ENCODE data around the gene APBB2.
"Not testable (repeated sequence)": the region's sequence is repeated elsewhere in the genome, so short reads cannot be mapped to it uniquely, and the experiment has no call there.

APBB2 gene

DNA sequence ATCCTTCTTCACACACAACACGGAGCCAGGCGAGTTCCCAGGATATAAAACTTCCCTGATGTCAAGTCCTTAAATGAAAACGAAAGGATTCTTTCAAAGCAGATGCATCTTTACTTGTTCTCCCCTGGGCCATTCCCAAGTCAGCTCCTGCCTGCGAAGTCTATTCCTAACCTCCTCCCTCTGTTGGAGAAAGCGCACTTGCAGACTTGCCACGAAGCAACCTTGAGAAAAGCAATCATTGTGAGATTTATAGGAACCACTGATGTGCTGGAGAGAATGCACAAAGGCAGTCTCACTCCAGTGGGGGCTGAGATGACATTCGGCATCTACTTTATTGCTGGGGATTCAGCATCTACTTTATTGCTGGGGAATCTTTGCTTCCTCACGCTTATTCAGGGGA lies 308.9 kb downstream of the APBB2 start:
- TF ChIP-seq, protein P1, sequence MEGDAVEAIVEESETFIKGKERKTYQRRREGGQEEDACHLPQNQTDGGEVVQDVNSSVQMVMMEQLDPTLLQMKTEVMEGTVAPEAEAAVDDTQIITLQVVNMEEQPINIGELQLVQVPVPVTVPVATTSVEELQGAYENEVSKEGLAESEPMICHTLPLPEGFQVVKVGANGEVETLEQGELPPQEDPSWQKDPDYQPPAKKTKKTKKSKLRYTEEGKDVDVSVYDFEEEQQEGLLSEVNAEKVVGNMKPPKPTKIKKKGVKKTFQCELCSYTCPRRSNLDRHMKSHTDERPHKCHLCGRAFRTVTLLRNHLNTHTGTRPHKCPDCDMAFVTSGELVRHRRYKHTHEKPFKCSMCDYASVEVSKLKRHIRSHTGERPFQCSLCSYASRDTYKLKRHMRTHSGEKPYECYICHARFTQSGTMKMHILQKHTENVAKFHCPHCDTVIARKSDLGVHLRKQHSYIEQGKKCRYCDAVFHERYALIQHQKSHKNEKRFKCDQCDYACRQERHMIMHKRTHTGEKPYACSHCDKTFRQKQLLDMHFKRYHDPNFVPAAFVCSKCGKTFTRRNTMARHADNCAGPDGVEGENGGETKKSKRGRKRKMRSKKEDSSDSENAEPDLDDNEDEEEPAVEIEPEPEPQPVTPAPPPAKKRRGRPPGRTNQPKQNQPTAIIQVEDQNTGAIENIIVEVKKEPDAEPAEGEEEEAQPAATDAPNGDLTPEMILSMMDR (conservative IDR thresholded peaks at IDR 0.05; ENCODE audit: low read depth, low read length), result no peak
- no peak overlapping the region for H3K4me3 ChIP-seq (ENCODE audit: low read length)
- no peak for DNase-seq (ENCODE audit: low read depth)

DNA sequence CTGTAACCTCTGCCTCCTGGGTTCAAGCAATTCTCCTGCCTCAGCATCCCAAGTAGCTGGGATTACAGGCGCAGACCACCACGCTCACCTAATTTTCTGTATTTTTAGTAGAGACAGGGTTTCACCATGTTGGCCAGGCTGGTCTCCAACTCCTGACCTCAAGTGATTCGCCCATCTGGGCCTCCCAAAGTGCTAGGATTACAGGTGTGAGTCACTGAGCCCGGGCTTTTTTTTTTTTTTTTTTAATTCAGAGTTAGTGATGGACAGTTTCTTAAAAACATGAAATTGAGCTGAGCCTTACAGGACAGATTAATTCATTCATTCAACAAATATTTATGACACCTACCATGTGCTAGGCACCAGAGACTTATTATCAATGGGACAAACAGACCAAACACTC lies 313.8 kb downstream of the APBB2 start:
- not testable (repeated sequence) for H3K4me3 ChIP-seq (ENCODE audit: low read length); DNase-seq (ENCODE audit: low read depth)

DNA sequence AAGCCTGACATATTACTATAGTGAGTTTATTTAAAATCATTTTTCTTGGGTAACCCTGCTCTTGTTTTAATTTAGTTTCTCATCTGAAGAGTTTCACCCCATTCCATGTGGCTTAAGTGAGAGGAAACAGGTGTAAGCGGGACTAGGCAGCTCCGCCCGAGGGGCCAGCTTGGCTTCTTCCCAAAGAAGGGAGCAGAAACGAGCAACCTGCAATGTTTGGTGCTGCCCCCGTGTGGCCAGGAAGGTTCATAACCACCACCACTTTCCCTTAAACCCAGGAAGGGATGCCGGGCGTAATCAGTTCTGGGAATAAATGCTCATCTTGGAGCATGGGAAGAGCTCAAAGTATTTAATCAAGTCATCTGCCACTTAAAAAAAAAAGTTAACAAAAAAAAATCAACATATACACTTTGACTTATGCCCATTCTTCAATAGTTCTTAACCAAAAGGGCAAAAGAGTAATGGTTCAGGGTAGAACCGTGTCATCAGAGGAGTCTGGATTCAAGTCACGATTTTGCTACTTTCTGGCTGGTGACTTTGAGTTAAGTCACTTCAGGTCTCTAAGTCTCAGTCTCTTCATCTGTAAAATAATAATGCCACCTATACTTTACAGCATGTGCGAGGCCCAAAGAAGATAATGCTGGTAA lies 316.7 kb downstream of the APBB2 start:
- no peak overlapping the region for H3K4me3 ChIP-seq (ENCODE audit: low read length)
- DNase-seq (ENCODE audit: low read depth), result peak; percentile 25
- TF ChIP-seq, protein P1 (conservative IDR thresholded peaks at IDR 0.05; ENCODE audit: low read depth, low read length), result peak; percentile 84

DNA sequence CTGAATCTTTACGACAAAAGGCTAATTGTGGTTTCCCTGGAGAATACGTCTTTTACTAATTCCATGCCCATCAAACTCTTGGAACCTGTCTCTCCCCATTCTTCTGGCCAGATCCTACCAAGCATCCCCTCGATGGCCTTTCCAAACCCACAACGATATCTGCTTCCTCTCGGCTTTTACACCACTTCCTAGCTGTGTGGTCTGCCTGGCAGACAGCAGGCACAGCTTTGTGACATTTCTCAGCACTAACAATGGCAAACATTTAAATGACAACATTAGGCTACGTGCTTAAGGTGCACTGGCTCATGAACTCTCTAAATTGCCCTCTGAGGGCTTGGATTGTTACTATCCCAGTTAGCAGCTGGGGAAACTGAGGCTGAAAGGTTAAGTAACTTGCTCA lies 323.6 kb downstream of the APBB2 start:
- TF ChIP-seq, protein P1 (conservative IDR thresholded peaks at IDR 0.05; ENCODE audit: low read depth, low read length), result no peak
- no peak overlapping the region for H3K4me3 ChIP-seq (ENCODE audit: low read length)
- DNase-seq (ENCODE audit: low read depth), result no peak

DNA sequence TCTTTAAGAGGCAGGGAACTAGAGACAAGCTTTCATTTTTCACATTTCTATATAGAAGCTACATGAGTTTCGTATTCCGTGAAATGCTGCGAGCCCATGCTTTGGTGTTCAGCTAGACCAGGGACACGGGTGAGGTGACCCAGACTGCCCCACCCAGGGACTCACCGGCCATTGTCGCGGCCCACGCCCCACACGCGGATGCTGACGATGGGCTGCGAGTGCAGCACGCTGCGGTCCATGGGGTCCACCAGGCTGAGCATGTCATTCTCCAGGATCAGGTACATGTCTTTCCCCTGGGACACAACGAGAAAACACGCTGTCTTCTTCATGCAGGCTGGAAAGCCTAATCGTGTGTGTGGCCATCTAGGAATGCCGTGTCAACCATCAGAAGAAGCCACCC lies 324.1 kb downstream of the APBB2 start:
- H3K4me3 ChIP-seq (ENCODE audit: low read length), result no peak overlapping the region
- no peak for DNase-seq (ENCODE audit: low read depth)
- TF ChIP-seq, protein P1 (conservative IDR thresholded peaks at IDR 0.05; ENCODE audit: low read depth, low read length), result no peak

DNA sequence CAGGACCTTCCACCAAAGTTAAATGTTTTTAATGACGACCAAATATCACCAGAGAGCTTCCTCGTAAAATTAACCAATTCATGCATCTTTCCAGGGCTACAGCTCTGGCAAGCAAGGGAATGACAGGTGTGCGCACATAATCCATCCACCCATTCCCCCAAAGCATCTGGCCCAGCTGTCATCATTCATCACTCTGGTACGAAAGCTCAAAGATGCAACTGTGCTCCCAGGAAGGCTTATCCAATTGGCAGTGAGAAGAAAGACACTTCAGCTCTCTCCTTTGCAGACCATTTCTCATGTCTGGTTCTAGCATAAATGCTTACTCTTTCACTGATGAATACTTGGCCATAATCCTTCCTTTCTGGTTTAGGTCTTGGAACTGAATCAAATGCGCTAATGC lies 325.4 kb downstream of the APBB2 start:
- TF ChIP-seq, protein P1 (conservative IDR thresholded peaks at IDR 0.05; ENCODE audit: low read depth, low read length), result no peak
- no peak overlapping the region for H3K4me3 ChIP-seq (ENCODE audit: low read length)
- DNase-seq (ENCODE audit: low read depth), result no peak

DNA sequence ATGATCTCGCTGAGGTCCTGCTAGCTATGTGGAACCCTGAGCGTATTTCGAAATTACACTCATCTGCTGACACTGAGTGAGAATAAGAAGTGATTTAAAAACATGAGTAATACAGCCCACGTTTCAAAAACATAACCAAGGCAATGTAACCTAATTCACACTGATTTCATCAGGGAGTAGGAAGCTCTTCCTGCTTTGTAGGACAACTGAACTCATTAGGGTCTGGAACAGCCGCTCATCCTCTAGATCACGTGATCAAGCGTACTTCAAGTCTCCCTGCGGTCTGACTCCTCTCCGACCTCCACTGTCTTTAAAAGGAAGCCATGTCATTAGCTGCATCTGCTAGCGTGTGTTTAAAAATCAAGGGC lies 326.6 kb downstream of the APBB2 start:
- TF ChIP-seq, protein P1 (conservative IDR thresholded peaks at IDR 0.05; ENCODE audit: low read depth, low read length), result no peak
- DNase-seq (ENCODE audit: low read depth), result no peak
- H3K4me3 ChIP-seq (ENCODE audit: low read length), result no peak overlapping the region

All from retinal pigment epithelial cell (primary cell).